T-helper 9 cell (primary cell): ENCODE results near the gene PCDHGC4.
A peak's percentile ranks its signal among the peaks of the same experiment; 100 is the strongest.

Experiments used
- DNase-seq: peaks from one replicate; pipeline ENCODE4 v3.0.0-alpha.2; 2020

PCDHGC4 gene

GRCh38 chr5:141490771-141491170 lies 5.9 kb downstream of the PCDHGC4 start:
- DNase-seq: no peak

GRCh38 chr5:141491323-141492167 lies 6.7 kb downstream of the PCDHGC4 start:
- DNase-seq: no peak

- no peak for DNase-seq
Measured at GRCh38 chr5:141492168-141492885, 7.5 kb downstream of the PCDHGC4 start.

GRCh38 chr5:141493500-141494422 lies 8.9 kb downstream of the PCDHGC4 start:
- no peak for DNase-seq

GRCh38 chr5:141494761-141495452 lies 10.1 kb downstream of the PCDHGC4 start:
- DNase-seq: no peak

- DNase-seq: no peak
Measured at GRCh38 chr5:141495453-141495811, 10.6 kb downstream of the PCDHGC4 start.

- no peak for DNase-seq
Measured at GRCh38 chr5:141496038-141496437, 11.2 kb downstream of the PCDHGC4 start.

GRCh38 chr5:141501761-141502160 lies 16.9 kb downstream of the PCDHGC4 start:
- no peak for DNase-seq

- no peak for DNase-seq
Measured at GRCh38 chr5:141503681-141504080, 18.9 kb downstream of the PCDHGC4 start.

GRCh38 chr5:141504216-141504615 lies 19.4 kb downstream of the PCDHGC4 start:
- no peak for DNase-seq

- no peak for DNase-seq
Measured at GRCh38 chr5:141506381-141507155, 21.7 kb downstream of the PCDHGC4 start.

- no peak for DNase-seq
Measured at GRCh38 chr5:141507387-141508091, 22.7 kb downstream of the PCDHGC4 start.

- DNase-seq: no peak
Measured at GRCh38 chr5:141508440-141508797, 23.6 kb downstream of the PCDHGC4 start.

- no peak for DNase-seq
Measured at GRCh38 chr5:141508798-141509611, 24.2 kb downstream of the PCDHGC4 start.

- DNase-seq: no peak
Measured at GRCh38 chr5:141510160-141510559, 25.3 kb downstream of the PCDHGC4 start.

- no peak for DNase-seq
Measured at GRCh38 chr5:141510850-141511601, 26.2 kb downstream of the PCDHGC4 start.

- DNase-seq: no peak
Measured at GRCh38 chr5:141511771-141512325, 27.0 kb downstream of the PCDHGC4 start.

- DNase-seq: peak; percentile 89
Measured at GRCh38 chr5:141512390-141512910, 27.6 kb downstream of the PCDHGC4 start.
